Right lobe of liver (tissue), 4 donors: ENCODE results near the gene DCDC1.

ENCODE experiments used
- POLR2A ChIP-seq: fragments of 450-650 bp; IDR thresholded peaks from one replicate; pipeline ENCODE4 v1.6.1; 2017; ENCODE audit warnings: antibody characterized with exemption, mild to moderate bottlenecking
- TF ChIP-seq, protein P1 (sequence below), 4 donors: fragments of 200-600 bp in 3 of 4; fragments of 450-650 bp in 1 of 4; IDR thresholded peaks; one replicate each; pipeline versions ENCODE4 v1.5.1 to v1.8.0; 2016 to 2022; ENCODE audit warnings: antibody characterized with exemption in 4 of 4, mild to moderate bottlenecking in 2 of 4
- donor health status: DM: no; HTN: no; CAD: no.
- donor health status: DM: no; HTN: no; CAD: no.
- donor health status: DM: no; HTN: yes; CAD: no.

GRCh38 chr11:31259797-31260196 is 109.7 kb downstream of the DCDC1 start:
- TF ChIP-seq, protein P1, sequence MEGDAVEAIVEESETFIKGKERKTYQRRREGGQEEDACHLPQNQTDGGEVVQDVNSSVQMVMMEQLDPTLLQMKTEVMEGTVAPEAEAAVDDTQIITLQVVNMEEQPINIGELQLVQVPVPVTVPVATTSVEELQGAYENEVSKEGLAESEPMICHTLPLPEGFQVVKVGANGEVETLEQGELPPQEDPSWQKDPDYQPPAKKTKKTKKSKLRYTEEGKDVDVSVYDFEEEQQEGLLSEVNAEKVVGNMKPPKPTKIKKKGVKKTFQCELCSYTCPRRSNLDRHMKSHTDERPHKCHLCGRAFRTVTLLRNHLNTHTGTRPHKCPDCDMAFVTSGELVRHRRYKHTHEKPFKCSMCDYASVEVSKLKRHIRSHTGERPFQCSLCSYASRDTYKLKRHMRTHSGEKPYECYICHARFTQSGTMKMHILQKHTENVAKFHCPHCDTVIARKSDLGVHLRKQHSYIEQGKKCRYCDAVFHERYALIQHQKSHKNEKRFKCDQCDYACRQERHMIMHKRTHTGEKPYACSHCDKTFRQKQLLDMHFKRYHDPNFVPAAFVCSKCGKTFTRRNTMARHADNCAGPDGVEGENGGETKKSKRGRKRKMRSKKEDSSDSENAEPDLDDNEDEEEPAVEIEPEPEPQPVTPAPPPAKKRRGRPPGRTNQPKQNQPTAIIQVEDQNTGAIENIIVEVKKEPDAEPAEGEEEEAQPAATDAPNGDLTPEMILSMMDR (IDR thresholded peaks at IDR 0.05): no peak
- no peak for TF ChIP-seq POLR2A
